Measurements from ENCODE around the gene NDUFA5.
A peak's percentile ranks its signal among the peaks of the same experiment; 100 is the strongest.

Gene NDUFA5
- total RNA-seq = 18.5 to 78.2 (median 43.4) reads per million in 17 experiments

DNA sequence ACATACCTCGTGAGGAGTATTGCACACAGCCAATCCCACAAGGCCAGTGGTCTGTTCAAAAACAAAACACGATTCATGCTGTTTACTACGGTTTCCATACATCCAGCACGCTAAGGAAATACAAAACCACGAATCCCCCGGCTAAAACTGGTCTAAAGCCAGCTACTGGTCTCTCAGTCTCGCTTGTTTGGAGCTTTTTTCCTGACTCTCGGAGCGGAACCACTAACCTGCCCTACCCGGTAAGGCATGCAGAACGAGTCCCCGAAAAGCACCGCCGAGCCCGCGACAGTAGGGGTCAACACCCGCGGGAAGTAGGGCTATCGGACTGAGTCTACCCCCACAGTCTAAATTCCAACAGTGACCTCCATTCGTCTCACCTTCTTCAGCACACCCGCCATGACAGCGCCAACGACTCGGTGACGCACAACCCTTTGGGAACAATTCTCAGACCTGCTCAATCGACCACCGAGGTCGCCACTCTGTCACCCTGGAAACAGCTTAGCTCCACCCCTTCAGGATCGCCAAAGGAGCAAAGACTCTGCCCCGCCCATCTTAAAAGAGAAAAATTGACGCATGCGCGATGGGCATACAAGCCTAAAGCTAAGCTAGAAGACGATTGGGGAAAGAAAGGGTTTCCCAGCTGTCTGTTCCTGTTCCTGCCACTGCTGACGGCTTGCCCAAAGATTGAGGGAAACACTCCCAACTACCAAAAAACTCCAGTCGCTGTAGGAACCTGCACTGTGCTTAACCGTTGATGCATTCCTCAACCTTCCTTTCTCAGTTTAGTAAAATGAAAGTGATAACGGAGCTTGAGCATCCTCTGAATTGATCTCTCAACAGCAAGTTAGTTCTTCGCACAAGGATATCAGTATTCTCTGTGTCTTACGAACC lies at the start of gene NDUFA5:
Gene NDUFA5 (minus strand): TSS at position 421 of the 891 bp plus-strand sequence. CDS start 23 bp downstream, at position 398.
- DNase-seq = peak; percentile 97 to 100 (median 100)

DNA sequence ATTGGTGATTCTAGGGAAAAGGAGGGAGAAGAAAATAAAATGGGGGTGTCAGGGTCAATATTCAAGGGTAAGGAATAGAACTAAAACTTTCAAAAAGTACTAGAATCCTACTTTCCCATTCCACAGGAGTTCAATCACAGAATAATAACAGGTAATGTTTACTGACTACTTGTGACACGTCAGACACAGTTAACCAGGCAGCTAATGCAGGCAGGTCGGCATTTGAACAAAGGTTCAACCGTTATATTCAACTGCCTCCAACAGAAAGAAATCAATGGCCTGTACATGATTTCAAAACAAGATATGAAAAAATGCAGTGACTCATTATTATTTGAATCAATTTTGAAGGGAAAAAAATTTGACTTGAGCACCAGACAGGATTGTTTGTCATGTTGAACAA lies 47.1 kb upstream of the NDUFA5 start:
- DNase-seq = no peak

DNA sequence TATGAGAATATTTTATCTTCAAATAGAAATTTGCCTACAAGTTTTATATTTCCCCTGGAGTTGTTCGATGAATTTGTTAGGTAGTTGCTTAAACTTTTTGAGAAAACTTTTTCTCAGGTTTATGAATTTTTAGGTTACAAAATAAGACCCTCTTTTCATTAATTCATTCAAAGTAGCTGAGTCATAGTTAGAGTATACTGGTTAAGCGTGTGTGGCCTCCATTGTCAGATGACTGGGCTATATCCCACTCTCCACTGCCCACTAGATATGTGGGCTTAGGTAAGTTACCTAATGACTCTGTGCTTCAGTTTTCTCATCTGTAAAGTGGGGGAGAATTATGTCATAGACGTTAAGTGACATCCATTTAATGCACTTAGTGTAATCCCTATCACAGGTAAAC lies 45.0 kb upstream of the NDUFA5 start:
- DNase-seq = no peak

DNA sequence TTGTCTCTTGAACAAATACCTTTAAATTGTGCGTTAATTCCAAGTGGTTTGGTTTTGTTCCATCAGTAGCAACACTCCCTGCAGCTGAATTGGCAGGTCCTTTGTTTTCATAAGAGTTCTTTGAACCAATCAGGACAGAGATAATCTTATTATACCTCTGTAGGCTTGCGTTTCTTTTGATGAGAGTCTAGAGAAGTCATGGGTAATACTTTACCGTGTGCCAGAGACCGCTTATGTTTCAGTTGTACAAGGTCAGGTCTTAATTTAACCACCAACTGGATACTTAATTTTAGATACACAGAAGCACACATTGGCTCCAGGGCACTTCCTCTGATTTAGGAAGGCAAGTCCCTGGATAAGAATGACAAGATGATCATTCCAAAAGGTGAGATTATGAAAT lies 43.9 kb upstream of the NDUFA5 start, which contains the start of gene ASB15:
Gene ASB15 (plus strand): TSS at position 292 of the 400 bp plus-strand sequence. CDS start 12,682 bp downstream, outside the sequence.
- DNase-seq = no peak

DNA sequence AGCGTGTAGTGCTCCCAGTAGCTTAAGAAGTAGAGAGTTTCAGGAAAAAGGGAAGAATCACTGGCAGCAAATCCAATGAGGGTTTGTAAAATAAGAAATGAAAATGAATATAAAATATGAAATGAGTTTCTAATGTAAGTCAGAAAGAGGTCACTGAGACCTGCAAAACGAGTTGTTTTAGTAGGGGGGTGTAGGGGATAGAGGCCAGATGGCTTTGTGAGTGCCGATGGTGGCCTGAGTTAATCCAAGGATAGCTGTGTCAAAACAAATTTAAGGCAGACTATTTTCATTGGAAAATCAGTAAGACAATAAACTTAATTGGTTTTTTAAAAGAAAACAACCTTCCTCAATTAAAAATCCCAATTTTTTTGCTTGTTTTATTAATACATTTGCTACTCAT lies 43.3 kb upstream of the NDUFA5 start:
- DNase-seq = no peak

DNA sequence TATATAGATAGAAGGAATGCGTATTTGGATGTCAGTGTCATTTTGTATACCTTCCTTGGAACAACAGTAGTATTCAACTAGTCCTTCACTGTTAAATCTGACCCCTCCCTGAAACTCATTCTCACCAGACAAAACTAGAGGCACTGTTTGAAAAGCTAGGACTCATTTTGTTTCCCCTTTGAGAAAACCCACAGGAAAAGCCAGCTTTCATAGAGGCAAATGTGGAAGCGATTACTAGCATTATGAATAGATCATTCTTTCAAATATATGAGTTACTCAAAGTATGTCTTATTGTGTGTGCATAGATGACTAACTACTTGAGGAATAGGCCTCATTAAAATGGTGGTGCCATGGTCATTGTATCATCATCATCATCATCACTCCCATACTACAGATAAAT lies 42.1 kb upstream of the NDUFA5 start:
- DNase-seq = no peak

DNA sequence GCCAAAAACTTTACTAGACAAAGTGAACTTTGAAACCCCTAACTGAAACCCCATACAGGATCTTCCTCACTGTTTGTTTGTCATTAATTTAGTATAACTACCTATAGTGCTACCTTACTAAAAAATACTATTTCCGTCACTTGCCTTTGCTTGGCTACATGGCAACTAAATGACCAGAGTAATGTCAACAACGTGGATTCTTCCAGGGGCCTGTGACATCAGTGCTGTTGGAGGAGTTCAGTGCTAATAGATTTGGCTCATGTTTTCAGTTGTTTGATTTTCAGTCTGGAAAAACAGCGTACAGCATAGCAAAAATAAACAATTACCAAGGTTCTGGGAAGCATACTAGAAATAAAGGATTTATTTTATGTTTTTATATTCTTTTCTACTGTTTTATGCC lies 41.0 kb upstream of the NDUFA5 start:
- no peak for DNase-seq

DNA sequence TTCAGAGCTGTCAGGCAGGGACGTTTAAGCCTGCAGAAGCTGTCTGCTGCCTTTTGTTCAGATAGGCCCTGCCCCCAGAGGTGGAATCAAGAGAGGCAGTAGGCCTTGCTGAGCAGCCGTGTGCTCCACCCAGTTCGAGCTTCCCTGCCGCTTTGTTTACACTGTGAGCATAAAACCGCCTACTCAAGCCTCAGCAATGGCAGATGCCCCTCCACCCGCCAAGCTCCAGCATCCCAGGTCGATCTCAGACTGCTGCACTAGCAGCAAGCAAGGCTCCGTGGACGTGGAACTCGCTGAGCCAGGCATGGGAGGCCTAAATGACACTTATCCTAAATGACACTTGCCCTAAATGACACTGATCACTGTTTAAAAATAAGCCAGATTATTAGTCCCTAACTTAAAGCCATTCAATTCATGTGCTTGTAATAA lies 37.2 kb upstream of the NDUFA5 start:
- DNase-seq = no peak

DNA sequence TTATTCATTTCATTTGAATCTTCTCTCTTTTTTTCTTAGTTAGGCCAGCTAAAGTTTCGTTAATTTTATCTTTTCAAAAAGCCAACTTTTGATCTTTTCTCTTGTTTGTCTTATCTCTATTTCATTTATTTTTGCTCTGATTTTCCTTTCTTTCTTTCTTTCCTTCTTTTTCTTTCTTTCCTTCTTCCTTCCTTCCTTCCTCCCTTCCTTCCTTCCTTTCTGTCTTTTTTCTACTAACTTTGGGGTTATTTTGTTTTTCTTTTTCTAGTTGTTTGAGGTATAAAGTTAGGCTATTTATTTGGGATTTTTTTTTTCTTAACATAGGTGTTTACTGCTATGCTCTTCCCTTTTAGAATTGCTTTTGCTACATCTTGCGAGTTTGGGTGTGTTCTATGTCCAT lies 30.8 kb upstream of the NDUFA5 start:
- DNase-seq = no peak

DNA sequence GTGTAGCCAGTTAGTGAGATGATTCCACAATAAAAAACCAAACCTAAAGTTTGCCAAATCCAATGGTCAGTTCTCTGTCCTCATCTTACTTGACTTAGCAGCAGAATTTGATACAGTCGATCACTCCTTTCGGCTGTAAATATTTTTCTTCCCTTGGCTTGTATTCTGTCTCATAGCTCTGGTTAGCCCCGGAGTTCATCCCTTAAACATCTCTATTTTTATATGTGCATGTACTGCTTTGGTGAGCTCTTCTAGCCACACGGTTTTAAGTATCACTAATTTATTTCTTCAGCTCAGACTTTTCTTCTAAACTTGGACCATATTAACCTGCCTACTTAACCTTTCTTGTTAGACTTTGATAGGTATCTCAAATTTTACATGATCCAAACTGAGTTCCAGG lies 26.2 kb upstream of the NDUFA5 start:
- DNase-seq = no peak

DNA sequence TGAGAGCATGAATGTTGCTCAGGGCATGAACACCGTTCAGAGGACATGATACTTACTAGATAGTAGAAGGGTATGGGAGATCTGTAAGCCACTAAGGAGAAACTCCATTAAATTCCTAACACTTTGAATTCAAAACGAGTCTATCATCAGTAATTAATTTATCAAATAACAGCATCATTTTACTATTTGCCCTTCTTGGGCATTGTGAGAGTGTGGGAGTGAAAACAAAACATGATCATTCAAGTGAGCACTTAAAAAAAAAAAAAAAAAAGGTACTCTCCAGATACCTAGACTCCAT lies 23.5 kb upstream of the NDUFA5 start:
- DNase-seq = no peak

DNA sequence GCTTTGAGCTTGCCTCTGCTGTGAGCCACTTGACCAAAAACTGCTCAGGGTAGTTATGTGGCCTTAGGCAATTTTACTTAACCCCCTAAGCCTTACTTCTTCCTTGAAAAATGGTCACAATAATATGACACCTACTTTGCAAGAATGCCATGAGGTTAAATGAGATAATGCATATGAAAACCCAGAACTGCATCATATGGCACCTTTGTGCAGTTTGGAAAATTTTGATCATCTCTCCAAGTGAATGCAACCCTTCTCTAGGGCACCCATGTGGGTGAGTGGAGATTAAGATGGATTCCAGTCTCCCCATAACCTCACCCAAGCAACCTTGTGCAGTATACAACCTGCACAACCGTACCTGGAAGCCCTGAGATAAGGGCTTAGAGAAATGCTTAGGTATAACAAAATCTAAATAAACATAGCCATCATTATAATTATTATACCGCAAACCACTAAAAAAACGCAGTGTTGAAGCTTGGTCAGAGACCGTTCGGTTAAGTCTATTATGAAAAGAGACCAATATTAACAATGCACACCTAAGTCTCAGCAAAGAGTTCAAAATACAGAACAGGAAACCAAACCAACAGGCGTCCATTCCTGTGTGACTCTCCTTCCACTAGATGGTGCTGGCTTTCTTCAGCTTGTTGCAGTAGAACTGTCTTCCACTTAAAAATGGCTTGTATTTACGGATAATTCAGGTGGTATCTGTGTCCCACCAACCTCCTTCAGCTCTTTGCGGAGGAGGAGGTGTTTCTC lies 23.0 kb upstream of the NDUFA5 start:
- peak; percentile 4 to 25 (median 16) for DNase-seq

DNA sequence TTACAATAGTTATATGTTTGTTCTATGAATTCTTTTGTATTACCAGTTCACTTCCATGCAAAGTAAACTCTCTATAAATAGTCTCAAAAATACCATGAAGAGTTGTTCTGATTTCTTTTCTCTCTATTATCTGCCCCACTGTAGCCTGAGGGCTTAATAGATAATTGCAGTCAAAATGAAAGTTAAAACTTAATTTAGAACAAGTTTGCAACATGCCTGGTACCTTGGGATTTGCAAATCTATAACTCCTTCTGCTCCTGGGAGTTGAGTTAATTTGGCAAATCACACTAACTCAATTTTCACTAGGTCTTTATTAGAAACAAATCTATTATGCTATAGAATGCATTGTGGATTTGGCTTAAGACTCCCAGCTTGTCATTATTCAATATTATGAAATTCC lies 21.8 kb upstream of the NDUFA5 start:
- DNase-seq = no peak

DNA sequence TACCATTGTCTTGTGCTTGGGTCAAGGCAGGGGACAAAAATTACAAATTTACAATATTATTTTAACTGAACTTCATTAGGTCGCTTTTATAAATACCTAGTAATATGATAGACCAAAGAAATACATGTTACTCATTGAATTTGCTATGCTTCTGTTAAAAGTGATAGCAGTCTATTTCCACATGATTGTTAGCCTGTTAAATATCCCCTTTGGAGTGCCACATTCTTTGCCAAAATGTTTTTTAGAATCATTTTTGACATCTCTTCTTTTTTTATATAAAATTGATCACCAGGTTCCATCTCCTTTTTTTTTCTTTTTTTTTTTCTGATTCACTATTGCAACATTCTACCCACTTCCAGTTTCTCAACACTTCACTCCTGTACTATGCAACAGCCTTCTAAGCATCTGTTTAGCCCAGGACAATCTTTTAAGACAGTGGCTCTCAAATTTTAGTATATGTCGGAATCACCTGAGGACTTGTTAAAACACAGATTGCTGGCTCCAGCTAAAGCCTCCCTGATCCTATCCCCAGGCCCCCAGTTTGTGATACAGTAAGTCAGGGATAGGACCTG lies 16.4 kb upstream of the NDUFA5 start:
- DNase-seq = no peak

DNA sequence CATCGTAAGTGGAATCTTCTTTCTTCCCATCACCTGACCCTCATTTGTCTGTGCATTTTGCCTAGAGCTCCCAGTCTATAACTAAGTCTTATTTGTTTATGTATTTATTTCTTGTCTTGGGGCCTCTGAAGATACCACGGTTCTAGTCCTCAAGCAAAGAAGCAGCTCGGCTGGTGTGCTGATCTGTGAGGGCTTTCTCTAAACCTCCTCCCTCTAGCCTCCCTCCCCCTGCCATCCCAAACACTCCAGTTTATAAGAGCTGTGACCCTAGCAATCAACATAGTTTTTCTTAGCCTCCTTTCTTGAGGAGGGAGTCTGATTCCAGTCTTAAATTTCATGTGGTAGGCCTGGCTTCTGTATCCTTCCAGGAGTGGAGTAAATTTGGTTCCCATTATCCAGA lies 15.7 kb upstream of the NDUFA5 start:
- DNase-seq = no peak

DNA sequence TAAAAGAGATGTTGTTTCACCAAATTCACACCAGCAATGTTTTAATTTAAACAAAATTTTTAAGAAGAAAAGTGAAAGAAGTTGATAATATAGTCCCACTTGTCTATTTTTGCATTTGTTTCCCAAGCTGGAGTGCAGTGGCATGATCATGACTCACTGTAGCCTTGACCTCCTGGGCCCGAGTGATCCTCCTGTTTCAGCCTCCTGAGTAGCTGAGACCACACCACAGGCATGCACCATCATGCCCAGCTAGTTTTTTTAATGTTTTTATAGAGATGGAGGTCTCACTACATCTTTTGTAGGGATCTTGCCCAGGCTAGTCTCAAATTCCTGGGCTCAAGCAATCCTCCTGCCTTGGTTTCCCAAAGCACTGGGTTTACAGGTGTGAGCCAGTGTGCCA lies 14.1 kb upstream of the NDUFA5 start:
- no peak for DNase-seq

DNA sequence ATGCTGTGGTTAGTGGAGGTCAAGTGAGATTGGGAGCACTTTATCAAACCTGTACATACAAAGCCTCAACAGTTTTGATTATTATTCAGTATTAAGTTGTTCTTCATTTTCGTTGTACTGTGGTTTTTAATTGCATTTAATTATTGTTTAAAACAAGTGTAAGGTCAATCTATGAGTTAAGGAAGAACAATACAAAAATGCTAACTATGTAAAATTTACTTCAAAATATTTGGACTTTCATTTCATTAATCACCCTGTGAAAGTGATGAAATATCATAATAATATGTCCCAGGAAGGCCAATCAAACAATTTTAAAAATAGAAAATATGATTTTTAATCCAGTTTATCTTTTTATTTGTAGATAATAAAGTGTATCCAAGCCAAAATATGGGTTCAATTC lies 13.6 kb upstream of the NDUFA5 start:
- DNase-seq = no peak

DNA sequence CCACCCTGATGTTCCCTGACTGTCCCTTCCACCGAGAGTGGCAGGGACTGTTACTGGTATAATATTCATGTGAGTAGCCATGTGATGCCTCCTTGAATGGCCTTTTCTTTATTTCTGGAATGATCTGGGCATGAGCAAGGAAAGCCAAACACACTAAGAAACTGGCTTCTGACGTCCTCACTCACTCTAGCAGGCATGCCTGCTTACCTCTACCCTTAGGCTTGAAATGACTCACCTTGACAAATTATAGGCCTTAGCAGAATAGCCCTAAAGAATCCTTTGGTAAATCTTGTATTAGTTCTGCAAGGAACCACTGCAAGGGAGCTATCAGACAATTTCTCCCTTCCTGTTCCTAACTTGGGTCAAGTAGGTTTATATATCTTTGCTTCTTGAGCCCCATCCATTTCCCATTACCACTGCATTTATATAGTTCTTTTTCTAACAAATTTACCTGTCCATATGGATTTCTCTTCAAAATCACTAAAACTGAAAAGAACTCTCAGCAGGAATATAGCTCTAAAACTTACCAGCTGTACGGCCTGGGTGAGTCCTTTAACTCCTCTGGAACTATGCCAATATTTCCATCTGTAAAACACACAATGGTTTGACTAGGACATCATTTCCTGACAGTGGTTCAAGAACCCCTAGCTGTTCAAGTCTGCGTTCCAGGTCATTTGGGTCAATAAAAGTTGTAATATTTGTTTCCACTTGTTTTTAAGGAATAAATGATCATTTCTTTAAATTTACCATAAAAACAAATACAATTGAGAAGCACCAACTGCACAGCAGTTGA lies 13.0 kb upstream of the NDUFA5 start:
- DNase-seq = no peak

DNA sequence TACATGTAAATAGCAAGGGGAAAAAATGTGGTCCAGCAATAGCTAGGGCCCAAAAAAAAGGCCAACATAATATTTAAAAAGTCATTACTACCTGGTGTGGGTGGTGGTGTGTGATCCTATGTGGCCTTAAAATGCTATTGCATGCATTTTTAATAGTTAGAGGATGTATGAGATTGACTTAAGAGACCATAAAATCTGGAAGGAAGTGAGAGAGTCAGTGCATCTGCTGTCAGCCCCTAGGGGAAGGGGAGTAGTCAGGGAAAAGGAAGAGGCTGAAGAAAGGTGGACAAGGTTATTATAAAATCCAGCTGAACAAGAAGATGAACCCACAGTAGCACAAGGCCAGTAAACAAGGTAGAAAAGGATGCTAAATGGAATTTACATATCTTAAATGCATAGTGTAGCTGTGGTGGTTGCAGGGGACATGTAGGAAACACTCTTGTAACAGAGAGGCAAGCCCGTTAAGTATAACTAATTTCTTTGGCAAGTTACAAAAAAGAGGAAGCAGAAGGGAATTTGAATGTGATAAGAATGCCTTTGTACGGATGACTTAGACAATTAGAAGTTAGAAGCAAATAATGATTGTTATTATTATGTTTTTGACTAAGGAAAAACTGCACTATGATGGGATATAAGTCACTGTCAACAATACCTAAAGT lies 11.9 kb upstream of the NDUFA5 start:
- peak in 2 of 4 experiments; percentile 8 to 17 for DNase-seq

DNA sequence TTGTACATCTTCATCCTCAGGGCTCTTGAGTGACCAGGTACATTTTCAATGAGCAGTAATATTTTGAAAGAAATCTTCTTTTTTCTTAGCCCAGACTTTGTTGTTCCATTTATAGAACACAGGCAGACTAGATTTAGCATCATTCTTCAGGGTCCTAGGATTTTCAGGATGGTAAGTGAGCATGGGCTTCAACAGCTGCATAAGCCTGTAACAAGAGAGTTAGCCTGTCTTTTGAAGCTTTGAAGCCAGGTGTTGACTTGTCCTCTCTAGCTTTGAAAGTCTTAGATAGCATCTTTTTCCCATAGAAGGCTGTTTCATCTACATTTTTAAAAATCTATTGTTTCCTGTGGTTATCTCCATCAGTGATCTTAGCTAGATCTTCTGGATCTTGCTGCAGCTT lies 4.5 kb upstream of the NDUFA5 start:
- DNase-seq = no peak

DNA sequence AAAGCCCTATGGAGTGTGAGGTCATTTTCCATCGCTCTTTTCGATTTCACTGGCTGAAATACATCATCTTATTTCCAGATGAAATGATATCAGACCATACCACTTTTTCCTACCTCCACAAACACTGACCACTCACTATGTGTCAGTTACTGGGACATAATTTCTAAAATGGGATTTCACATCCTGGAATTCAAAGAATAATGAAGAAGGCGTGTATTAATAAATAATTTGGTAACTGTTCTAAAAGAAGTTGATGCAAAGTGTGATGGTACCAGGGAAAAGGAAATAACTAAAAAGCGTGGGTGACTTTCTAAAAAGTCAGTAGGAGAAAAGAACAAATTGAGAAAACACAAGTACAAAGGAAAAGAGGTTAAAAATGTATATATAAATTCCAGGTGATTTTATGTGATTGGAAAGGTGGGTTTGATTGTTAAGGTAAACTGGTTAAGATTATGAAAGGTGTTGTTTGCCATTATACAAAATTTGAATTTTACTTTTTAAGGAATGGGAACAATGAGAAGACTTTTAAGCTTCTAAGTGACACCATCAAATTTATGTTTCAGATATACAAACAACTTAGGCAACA lies 764 bp upstream of the NDUFA5 start:
- DNase-seq = no peak

DNA sequence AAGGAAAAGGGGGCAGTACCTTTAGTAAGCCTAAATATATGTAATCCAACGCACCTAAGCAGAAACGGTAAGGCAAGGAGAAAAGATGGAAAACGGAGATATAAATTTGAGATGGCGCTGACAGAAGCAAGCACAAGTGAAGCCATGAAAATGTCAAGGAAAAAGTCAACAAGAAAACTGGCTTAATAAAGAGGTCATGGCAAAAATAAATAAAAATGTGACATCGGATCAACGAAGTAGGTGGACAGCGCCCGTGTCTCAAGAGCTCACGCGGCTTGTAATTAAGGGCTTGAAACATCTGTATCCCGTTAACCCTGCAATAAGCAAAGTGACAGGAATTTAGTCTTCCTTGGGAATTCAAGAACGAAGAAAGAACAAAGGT lies 611 bp downstream of the NDUFA5 start:
- DNase-seq = peak in 3 of 4 experiments; percentile 3 to 13 (median 9)
